Transverse colon (tissue), 4 donors: ENCODE results near the gene PIEZO2. TPM values are rescaled to one million over a fixed set of nuclear protein-coding genes. Genes with fewer than 3 reads are reported as not detected.

Source experiments
- DNase-seq: peaks from one replicate; pipeline ENCODE4 v3.0.0-alpha.2; 2019
- H3K27ac ChIP-seq, 4 donors: fragments of 200-600 bp; sonication (generic); 2 replicates each; pipeline ENCODE4 v1.5.1; 2016 to 2018; ENCODE audit warnings: inconsistent platforms in 4 of 4
- H3K27me3 ChIP-seq: fragments of 200-600 bp; sonication (generic); 2 replicates; pipeline ENCODE4 v1.5.1; 2017; ENCODE audit warnings: inconsistent platforms
- H3K36me3 ChIP-seq, 4 donors: fragments of 200-600 bp; sonication (generic); 2 replicates each; pipeline ENCODE4 v1.5.1; 2017 to 2019; ENCODE audit warnings: inconsistent platforms in 4 of 4
- H3K4me1 ChIP-seq, 4 donors: fragments of 200-600 bp; sonication (generic); 2 replicates each; pipeline ENCODE4 v1.5.1; 2017 to 2020; ENCODE audit warnings: inconsistent platforms in 4 of 4
- H3K4me3 ChIP-seq, 4 donors: fragments of 200-600 bp; sonication (generic); 1 replicate in 1 of 4; 2 replicates in 3 of 4; pipeline versions ENCODE4 v1.5.1 to v1.6.1; 2017 to 2019; ENCODE audit warnings: inconsistent platforms in 4 of 4
- H3K9me3 ChIP-seq, 2 donors: fragments of 200-600 bp; sonication (generic); 2 replicates each; pipeline ENCODE4 v1.5.1; 2017 to 2019; ENCODE audit warnings: inconsistent platforms in 2 of 2
- CTCF ChIP-seq, 5 experiments: fragments of 200-600 bp in 3 of 5; fragments of 450-650 bp in 2 of 5; sonication (generic) in 3 of 5; IDR thresholded peaks; 1 replicate in 2 of 5; 2 replicates in 3 of 5; pipeline ENCODE4 v1.5.1; 2016 to 2017; ENCODE audit warnings: antibody characterized with exemption in 5 of 5, inconsistent platforms in 3 of 5, mild to moderate bottlenecking in 2 of 5, moderate library complexity in 1 of 5
- EP300 ChIP-seq: sonication (generic); formaldehyde crosslinking; IDR thresholded peaks from one replicate; pipeline ENCODE4 v1.6.1; 2017; ENCODE audit warnings: antibody characterized with exemption, low read depth
- POLR2A ChIP-seq: fragments of 450-650 bp; IDR thresholded peaks from one replicate; pipeline ENCODE4 v1.6.1; 2016; ENCODE audit warnings: antibody characterized with exemption, mild to moderate bottlenecking, moderate library complexity
- POLR2AphosphoS5 ChIP-seq, 3 donors: sonication (generic); formaldehyde crosslinking; IDR thresholded peaks; one replicate each; pipeline ENCODE4 v1.6.1; 2016; ENCODE audit warnings: antibody characterized with exemption in 3 of 3
- WGBS, 2 donors: methylation state at CpG; one replicate each; pipeline ENCODE4 v1.1.5; 2018; ENCODE audit warnings: low coverage in 1 of 2; 5-methylcytosine and 5-hydroxymethylcytosine counted together
- in situ Hi-C, 4 donors: fragments of 200-750 bp; cut with MboI; loops; one replicate each; pipeline versions ENCODE4 v1.15.0 to v1.15.1; 2017; ENCODE audit warnings: low sequenced_read_pairs in 3 of 4, low pct_ligation_motif_present in 1 of 4, low pct_unique_long_range_greater_than_20kb in 1 of 4
- intact Hi-C: fragments of 100-400 bp; cut with DNase I; formaldehyde crosslinking; loops from one replicate; pipeline ENCODE4 v1.15.1; 2023; ENCODE audit warnings: low total_unique reads
- total RNA-seq, 4 donors: library from RNA; depleted of rRNA; stranded (reverse); fragments of >200 nt; gene quantifications; one replicate each; pipeline ENCODE4 v1.1.0, GENCODE V29; 2016

The PIEZO2 gene
- total RNA-seq, 4 donors from 2014 or later: 2.9 to 7.5 (median 4.5) TPM

DNA sequence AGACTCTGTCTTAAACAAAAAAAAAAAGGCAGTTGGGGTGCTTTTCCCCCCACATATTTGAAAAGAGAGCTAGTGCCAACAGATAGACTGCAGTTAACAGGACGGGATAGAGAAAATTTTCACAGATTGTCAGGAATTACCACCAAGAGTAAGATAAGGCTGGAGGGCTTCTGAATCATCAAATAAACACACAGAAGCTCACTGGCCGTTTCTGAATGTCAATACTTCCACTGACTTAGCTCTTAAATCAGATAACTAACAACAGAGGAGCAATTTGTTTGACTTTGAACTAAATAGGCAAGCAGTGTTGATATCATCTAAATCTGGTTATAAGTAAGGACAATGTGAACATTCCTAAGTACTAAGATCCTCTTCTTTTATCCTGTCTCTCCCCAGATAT is 34.7 kb downstream of the PIEZO2 start:
- H3K36me3 ChIP-seq: no peaks in the 10 kb centered on the region
- TF ChIP-seq CTCF (IDR thresholded peaks at IDR 0.05) (no peak), POLR2AphosphoS5 (IDR thresholded peaks at IDR 0.05) (no peak), EP300 (no peak), POLR2A (no peak)
- no peak for DNase-seq
- H3K27me3 ChIP-seq: no peaks in the 10 kb centered on the region
- H3K4me3 ChIP-seq: no peak overlapping the region
- no peaks in the 10 kb centered on the region for H3K9me3 ChIP-seq
- 33 to 41% methylated on average over 1 to 2 of the region's 2 CpGs for WGBS, 2 donors
- in situ Hi-C loops: no loop called here
- no peaks in the 10 kb centered on the region for H3K4me1 ChIP-seq
- H3K27ac ChIP-seq: no peak overlapping the region
- intact Hi-C loops: no loop called here

DNA sequence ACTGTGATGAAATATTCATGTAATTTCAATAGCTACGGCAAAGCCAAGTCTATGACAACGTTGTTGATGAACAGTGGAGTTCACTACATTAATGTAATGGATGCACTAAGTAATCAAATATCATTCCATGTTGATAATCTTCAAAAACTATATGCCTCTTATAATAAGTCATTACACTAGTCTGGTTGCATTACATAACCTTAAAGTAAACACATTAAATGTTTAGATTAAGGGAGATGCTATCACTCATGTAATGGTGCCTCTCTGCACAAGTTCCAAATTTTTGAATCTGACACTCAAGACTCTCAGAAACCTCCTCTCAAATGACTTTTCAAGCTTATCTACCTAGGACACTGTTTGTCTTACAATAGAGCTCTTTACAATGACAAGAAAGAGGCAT is 35.4 kb downstream of the PIEZO2 start:
- Histone ChIP-seq H3K9me3 (no peaks in the 10 kb centered on the region), H3K27me3 (no peaks in the 10 kb centered on the region), H3K4me3 (no peak overlapping the region), H3K27ac (no peak overlapping the region), H3K4me1 (no peaks in the 10 kb centered on the region), H3K36me3 (no peaks in the 10 kb centered on the region)
- 85 to 100% methylated on average over 2 of the region's 2 CpGs for WGBS, 2 donors
- in situ Hi-C loops: no loop called here
- intact Hi-C loops: no loop called here
- TF ChIP-seq EP300 (no peak), CTCF (IDR thresholded peaks at IDR 0.05) (no peak), POLR2AphosphoS5 (IDR thresholded peaks at IDR 0.05) (no peak), POLR2A (no peak)
- DNase-seq: no peak

- Histone ChIP-seq H3K27ac (no peak overlapping the region), H3K4me1 (no peaks in the 10 kb centered on the region), H3K36me3 (no peaks in the 10 kb centered on the region), H3K4me3 (no peak overlapping the region), H3K27me3 (no peaks in the 10 kb centered on the region), H3K9me3 (no peaks in the 10 kb centered on the region)
- TF ChIP-seq POLR2A (no peak), POLR2AphosphoS5 (IDR thresholded peaks at IDR 0.05) (no peak), CTCF (IDR thresholded peaks at IDR 0.05) (no peak), EP300 (no peak)
- in situ Hi-C loops: no loop called here
- intact Hi-C loops: no loop called here
- 83 to 100% methylated on average over 1 to 4 of the region's 4 CpGs for WGBS, 2 donors
- no peak for DNase-seq
Measured at GRCh38 chr18:11113046-11113548, 36.3 kb downstream of the PIEZO2 start.

DNA sequence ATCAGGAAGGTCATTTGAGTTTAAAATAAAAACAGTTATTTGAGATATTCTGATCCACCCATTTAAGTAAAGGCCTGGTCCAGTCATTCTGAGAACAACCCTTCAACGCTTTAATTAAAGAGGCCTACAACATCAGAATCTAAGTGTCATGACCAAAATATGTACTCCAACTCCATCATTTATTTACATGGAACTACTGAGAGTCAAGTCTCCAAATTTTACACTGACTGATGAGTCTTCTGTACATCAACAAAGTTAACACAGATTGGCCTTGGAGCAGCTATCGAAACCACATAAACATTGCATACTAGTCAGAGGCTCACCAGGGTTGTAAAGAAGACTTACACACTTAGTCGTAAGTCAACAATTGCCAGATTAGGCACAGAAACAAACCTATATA is 37.1 kb downstream of the PIEZO2 start:
- no peak for TF ChIP-seq EP300

DNA sequence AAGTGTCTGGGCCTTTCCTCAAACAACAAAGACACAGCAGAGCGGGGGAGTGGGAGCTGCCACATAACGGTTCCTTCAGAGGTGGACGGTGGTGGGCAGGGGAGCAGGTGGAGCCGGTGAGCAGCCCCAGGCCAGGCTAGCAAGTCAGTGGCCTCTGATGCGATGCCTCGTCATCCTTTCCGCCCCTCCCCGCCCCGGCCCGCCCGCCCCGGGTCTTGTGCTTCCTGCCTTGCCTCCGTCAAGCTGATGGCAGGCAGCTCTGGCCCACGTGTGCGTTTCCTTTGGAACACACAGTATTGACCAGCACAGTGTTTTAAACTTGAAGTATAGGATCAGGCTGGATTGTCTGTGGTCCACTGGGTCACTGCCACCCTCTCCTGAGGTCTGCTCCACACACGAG is 38.9 kb downstream of the PIEZO2 start:
- Histone ChIP-seq H3K36me3 (no peaks in the 10 kb centered on the region), H3K4me3 (no peak overlapping the region), H3K27me3 (no peaks in the 10 kb centered on the region), H3K27ac (no peak overlapping the region), H3K9me3 (no peaks in the 10 kb centered on the region), H3K4me1 (no peaks in the 10 kb centered on the region)
- intact Hi-C loops (no loop called here), in situ Hi-C loops (no loop called here)
- DNase-seq: no peak
- no peak for TF ChIP-seq POLR2AphosphoS5 (IDR thresholded peaks at IDR 0.05)
- no peak for TF ChIP-seq EP300
- no peak for TF ChIP-seq POLR2A
- no peak for TF ChIP-seq CTCF (IDR thresholded peaks at IDR 0.05)
- 80% methylated on average over 10 of the region's 16 CpGs; no CpG with 5 or more reads in 1 of the 2 donors for WGBS, 2 donors

More for the DNA sequence above, 37.1 kb downstream of the PIEZO2 start:
- in situ Hi-C loops: no loop called here
- Histone ChIP-seq H3K36me3 (no peaks in the 10 kb centered on the region), H3K4me1 (no peaks in the 10 kb centered on the region), H3K27me3 (no peaks in the 10 kb centered on the region), H3K9me3 (no peaks in the 10 kb centered on the region), H3K27ac (no peak overlapping the region), H3K4me3 (no peak overlapping the region)
- no peak for DNase-seq
- intact Hi-C loops: no loop called here
- WGBS, 2 donors: 78 to 91% methylated on average over 3 of the region's 3 CpGs
